HG03135 (cell line): ENCODE measurements around the gene ESYT2.
"Not testable (repeated sequence)": the region's sequence is repeated elsewhere in the genome, so short reads cannot be mapped to it uniquely, and the experiment has no call there.

Experiments
- ATAC-seq: cut with Tn5 transposase; IDR thresholded peaks from one replicate; pipeline ENCODE4 v1.9.1; 2021; ENCODE audit warnings: mild to moderate bottlenecking, moderate library complexity; ENCODE audit not compliant: unreplicated experiment

Gene ESYT2

DNA sequence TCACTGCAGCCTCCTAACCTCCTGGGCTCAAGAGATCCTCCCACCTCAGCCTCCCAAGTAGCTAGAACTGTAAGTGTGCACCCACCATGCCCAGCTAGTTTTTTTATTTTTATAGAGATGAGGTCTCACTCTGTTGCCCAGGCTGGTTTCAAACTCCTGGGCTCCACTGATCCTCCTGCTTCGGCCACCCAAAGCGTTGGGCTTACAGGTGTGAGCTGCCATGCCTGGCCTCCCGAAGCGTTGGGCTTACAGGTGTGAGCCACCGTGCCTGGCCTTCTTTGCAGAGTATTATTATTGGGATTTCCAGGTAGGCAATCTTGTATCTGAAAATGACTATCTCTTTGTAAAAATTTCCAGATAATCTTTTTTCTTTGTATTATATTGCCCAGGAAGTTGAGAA lies 101.6 kb downstream of the ESYT2 start:
- ATAC-seq: no peak

DNA sequence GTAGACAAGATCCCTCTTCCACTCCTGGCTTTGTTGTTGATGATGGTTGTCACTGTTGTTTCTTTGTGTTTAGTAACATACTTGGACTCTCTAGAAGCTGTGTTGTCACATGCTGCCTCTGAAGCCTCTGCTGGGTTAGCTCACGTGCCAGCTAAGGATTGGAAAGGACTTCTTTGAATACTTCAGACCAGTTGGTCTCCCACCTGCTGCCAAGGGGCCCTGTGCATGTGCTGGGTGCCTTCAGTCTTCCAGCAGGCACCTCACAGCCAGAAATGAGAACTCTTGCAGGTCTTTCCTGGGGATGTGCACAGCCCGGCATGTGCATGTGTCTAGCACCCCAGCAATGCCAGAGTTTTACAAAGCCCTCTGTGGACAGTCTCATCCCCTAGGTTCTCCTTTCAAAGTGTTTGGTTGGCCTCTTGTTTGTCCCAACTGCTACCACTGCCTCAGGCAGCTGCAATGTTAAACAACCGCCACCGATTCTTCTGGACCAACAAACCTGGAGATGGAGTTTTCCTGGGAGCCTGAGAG lies 103.0 kb downstream of the ESYT2 start:
- no peak for ATAC-seq

DNA sequence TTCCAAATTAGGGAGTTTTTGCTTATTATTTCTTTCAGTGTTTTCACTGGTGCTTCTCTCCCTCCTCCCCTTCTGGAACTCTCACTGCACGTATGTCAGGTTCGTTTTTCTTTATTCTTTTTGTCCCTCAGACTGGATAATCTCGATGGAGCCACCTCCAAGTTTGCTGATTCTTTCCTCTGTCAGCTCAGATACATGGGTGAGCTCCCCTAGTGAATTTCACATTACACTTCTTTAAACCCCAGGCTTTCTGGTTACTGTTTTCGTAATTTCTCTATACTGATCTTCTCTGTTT lies 103.9 kb downstream of the ESYT2 start:
- no peak for ATAC-seq

DNA sequence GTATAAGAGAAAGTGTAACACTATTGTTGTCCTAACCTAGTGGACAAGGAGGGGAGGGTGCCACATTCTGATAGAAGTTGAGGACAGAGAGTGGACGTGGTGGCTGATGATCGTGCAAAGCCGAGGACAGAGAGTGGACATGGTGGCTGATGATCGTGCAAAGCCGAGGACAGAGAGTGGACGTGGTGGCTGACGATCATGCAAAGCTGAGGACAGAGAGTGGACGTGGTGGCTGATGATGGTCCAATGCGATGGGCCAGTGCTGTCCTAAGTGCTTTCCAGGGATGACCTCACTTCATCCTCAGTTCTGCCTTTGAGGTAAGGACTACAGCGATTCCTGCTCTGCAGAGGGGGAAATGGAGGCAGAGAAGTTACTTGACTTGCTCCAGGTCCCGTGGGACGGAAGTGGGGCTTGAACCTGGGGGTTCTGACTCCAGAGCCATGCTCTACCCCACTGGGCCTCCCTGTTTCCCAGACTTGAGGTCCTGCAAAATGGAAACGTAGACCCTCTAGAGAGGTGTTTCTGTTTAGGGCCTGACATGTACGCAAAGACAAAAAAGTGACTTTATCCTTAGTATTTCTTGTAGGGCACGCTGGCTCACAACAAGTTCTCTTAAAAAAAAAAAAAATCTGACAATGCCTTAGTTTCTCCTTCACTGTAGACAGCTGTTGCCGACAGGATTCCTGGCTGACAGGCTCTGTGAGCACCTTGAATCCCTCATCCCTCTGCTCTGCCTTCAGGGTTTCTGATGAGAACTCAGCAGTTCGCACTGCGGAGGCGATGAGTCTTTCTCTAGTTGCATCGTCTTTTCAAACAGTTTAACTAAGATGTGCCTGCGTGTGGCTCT lies 104.4 kb downstream of the ESYT2 start:
- ATAC-seq: no peak

DNA sequence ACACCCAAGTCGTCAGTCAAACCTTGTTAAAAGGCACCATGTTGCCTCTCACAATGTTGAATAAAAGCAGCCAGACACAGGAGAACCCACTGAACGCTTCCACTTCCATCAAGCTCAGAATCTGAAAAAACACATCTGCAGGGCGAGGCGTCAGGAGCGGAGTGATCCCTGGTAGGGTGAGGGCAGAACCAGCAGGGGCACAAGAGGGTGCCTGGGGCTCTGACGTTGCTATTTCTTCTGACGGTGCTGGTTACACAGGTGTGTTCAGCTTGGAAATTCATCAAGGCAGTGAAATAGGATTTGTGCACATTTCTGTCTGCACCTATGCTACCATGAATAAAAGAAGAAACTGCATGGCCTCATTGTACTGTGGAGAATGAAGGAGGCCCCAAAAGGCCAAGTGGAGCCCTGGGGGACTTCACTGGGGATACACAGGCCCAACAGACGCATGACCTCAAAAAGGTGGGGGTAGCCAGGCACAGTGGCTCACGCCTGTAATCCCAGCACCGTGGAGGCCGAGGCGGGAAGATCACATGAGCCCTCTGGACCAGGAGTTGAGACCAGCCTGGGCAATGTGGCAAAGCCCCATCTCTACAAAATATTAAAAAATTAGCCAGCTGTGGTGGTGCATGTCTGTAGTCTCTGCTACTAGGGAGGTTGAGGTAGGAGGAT lies 105.5 kb downstream of the ESYT2 start:
- ATAC-seq: no peak

DNA sequence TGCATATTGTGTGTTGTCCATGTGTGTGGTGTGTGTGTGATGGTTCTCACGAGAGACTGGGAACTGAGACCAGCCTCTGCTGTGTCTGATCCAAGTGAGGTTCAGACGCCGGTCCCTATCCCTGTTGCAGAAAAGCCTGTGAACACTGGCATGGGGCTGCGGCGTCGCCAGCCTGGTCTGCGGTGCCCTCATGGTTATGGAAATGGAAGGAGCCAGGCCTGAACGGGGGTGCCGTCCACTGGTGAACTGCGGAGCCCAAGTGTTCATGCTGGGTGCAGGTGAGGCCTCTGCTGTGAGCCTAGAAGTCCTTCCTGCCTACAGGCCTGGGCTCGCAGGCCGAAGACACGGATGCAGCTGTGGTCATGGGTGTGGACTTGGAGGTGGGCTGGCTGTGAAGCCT lies 106.0 kb downstream of the ESYT2 start:
- no peak for ATAC-seq

DNA sequence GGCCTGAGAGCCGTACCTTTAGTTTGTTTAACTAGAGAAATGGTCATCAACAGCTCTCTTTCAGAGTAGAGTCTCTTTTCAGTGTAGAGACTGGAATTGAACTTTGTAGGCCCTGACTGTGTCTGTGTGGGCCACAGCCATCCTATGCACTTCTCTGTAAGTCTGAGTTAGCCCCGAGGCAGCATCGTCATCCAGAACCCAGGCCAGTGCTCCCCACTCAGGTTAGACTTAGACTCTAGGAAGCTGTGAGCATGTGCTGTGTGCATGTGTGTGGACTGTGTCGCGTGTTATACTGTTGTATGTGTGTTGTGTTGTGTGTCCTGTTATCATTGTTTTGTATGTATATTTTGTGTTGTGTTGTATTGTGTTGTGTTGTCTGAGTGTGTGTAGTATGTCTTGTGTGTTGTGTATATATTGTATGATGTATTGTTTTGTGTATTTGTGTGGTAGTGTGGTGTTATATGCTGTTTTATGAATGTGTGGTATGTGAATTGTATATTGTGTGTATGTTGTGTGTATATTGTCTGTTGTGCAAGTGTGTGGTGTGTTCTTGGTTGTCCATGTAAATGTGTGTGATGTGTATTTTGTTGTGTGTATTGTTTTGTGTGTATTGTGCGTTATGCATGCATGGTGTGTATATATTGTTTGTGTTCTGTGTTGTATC lies 106.6 kb downstream of the ESYT2 start:
- ATAC-seq: no peak

DNA sequence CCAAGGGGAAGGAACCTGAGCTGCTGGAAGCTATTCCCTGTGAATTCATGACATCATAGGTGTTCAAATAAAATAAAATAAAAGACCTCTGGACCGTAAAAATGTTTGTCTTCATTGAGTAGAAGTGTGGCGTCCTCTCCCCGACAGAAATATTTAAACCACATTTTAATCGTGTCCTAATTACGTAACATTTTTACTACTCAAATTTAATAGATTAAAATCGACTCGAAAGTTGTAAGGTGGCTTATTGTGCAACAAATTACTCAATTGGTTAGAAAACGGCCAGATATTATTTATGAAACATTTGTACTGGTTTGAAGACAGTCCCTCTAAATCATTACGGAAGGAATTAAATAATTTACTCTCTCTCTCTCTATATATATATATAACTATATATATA lies 109.2 kb downstream of the ESYT2 start:
- no peak for ATAC-seq

DNA sequence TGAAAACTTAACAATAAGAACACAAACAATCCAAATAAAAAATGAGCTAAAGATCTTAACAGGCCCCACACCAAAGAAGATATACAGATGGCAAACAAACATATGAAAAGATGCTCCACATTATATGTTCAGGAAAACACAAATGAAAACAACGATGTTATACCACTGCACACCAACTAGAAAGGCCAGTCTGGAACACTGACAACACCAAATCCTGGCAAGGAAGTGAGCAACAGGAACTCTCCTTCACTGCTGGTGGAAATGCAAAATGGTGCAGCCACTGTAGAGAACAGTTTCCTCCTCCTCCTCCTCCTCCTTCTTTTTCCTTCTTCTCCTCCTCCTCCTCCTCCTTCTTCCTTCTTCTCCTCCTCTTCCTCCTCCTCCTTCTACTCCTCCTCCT lies 112.5 kb downstream of the ESYT2 start:
- ATAC-seq: no peak

DNA sequence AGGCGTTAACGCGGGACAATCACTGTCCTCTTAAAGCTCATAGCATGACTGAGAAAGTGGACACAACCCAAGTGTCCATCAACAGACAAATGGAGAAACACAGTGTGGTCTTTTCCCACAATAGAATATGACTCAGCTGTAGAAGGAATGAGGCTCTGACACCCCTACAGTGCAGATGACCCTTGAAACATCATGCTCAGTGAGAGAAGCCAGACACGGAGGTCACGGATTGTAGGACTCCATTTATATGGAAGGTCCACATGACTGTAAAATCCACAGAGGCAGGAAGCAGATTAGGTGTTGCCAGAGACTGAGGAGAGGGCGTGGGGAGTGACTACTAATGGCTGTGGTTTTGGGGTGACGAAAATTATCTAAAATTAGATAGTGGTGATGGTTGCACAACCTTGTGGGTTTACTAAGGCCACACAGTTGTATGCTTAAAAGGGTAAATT lies 118.6 kb downstream of the ESYT2 start:
- ATAC-seq: no peak

DNA sequence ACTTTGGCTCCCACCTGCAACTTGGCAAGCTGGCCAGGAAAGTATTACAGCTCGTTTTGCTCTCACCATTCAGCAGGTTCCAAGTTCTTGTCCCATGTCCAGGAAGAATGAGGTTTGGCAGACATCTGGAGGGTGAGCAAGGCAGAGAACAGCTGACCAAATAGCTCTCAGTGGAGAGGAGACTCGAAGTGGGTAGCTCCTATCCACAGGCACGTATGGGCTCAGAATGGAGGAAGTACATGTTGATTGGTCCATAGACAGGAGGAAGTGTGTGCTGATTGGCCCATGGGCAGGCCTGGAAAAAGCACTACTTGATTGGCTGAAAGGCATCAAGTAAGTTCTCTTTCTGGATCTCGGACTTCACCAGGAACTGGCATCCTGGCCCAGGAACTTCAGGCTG lies 121.7 kb downstream of the ESYT2 start:
- no peak for ATAC-seq

DNA sequence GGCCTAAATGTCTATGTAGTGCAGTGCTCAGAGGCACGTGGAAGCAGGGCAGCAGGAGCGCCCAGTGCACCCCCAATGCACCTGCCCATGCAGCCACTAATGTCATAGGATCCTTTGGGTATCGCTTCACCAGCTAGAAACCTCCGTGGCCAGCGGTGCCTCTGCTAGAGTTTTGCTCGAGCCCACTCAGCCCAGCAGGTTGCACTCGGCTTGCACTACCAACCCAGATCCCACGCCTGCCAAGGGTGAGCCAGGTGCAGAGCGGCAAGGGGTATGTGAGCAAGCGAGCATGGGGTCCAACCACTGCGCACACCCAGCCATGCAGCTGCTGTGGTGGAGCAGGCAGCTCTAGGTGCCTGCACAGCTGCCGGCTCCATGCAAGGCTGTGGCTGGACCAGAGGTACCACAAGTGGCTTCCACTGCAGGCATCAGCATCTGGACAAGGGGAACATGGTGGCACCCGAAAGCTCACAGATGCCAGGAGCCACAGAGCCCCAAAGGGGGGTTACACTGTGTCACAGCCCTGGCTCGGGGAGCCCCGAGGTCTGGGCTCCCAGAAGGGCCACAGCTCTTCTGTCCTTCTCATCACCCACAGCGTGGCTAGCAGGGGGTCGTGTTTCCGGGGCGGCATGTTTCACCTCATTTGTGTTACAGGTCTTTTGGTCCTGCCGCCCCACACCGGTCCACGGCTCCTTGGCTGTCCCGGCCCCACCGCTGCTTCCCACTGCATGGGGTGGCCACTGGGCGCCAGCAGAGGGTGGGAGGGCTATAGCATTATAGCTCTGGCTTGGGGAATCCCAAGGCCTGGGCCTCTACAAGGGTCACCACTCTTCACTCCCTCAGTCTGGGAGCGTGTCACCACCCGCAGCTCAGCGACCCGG lies 122.4 kb downstream of the ESYT2 start:
- no peak for ATAC-seq

DNA sequence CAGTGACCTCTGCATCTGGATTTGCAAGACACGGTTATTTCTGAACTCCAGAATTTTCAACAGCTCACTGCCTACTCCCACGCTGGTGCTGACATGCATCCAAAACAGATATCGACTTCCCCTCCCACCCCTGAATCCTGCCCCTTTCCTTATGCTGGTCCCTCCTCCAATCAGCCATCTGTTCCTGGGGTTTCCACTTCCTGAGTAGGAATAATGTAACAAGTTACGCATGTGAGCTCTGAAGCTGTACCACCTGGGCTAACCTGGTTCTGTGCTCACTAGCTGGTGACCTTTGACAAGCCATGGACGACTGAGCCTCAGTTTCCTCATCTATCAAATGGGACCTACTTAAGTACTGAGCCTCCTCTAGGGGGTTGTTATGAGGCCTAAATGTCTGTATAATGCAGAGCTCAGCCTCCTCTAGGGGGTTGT lies 123.0 kb downstream of the ESYT2 start:
- ATAC-seq: no peak

DNA sequence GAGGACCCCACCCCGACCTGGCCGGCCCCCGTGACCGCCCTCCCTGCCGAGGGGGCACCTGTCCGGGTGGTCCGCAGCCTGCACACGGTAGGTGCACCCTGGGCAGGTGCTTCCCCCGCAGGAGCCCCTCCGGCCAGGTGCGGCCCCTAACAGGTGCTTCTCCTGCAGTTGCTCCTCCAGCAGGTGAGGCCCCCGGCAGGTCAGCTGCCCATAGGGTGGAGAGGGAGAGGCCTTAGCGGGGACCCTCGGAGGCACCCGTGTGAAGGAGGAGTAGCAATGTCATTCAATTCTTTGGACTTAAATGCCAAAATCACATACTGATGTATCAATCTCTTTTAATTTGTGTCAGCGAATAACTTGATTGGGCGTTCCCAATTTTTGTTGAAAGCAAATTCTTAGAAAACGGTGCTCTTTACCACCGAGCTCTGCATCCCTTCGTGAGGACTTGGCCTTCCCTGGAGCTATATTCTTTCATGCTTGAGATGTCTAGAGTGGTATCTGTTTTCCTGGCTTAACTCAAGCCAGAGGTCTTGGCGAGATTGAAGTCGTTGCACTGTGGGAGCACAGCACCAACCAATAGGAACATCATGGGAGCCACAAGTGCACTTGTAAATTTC lies 124.0 kb downstream of the ESYT2 start:
- no peak for ATAC-seq

DNA sequence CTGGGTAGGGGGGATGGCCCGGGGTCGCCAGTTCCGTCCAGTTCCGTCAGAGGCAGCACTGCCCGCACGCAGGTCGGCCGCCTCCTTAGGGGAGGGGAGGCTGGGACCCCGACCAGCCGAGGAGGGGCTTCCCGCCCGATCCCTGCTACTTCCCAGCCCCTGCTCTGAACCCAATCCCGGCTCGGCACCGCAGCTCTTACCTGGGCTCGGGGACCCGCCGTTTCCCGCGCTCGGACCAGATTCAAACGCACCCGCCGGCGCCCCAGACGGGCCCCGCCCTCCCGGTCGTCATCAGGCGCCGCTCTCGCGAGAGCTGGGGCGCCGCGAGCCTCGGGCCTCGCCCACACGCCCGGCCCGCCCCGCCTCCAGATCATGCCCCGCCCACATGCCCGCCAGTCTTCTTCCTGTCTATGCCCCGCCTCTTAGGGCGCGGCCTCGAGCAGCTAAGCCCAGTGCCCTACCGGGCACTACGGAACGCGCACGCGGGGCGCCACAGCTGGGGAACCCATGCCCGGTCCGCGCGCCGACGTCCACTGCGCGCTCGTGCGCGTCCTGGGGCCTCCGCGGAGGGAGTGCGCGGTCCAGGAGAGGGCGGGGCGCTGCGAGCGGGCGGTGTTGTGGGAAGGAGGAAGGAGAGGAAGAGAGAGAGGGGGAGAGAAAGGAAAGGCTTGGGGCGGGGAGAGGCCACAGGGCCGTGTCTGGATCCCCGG lies 124.6 kb downstream of the ESYT2 start, which contains the start of gene NCAPG2:
TSS of gene NCAPG2 (minus strand) at position 281 of the 710 bp plus-strand sequence. CDS start 2,905 bp downstream, outside the sequence.
- peak; percentile 96 for ATAC-seq

DNA sequence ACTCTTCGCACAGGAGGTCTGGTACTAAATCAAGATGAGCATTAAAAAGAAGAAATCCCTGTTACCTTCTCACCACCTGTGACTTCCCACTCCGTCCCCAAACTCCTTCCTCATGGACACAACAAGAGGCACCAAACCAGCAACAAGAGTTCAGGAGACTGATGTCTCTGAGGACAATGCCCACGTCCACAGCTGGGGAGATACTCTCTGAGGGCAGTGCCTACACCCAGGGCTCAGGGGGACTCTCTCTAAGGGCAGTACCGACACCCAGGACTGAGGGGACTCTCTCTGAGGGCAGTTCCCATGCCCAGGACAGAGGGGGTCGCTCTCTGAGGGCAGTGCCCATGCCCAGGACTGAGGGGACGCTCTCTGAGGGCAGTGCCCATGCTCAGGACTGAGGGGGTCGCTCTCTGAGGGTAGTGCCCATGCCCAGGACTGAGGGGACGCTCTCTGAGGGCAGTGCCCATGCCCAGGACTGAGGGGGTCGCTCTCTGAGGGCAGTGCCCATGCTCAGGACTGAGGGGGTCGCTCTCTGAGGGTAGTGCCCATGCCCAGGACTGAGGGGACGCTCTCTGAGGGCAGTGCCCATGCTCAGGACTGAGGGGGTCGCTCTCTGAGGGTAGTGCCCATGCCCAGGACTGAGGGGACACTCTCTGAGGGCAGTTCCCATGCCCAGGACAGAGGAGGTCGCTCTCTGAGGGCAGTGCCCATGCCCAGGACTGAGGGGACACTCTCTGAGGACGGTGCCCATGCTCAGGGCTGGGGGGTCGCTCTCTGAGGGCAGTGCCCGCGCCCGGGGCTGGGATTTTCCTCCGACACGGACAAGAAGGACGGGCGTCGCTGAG lies 125.4 kb downstream of the ESYT2 start:
- not testable (repeated sequence) for ATAC-seq

DNA sequence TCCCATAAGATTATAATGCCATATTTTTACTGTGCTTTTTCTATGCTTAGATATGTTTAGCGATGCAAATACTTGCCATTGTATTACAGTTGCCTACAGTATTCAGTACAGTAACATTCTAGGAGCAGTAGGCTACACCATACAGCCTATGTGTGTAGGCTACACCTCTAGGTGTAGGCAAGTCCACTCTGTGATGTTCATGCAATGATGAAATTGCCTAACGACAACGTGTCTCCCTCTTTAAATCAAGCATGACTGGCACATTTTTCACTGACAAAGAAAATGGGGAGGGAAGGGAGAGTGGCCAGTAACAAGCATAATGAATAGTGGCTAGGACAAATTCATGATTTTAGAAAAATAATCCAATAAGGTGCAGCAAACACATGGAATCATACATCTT lies 126.4 kb downstream of the ESYT2 start:
- no peak for ATAC-seq

DNA sequence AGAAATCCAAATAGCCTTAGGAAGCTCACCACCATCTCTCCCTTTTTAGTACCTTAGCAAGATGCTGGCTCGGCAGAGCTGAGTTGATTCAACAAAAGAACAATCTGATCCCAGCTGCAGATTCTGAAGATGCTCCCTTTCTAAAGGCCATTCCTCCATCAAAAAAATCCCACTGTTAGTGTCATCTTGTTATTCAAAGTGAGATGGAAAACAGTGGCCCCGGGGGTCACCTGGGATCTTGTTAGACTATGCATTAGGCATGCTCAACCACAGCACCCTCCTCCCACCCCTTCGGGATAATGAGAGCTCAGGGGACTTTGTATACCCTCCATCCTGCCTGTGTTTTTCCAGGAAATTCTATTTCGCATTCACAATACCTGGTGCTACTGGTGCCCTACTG lies 127.1 kb downstream of the ESYT2 start:
- ATAC-seq: no peak

DNA sequence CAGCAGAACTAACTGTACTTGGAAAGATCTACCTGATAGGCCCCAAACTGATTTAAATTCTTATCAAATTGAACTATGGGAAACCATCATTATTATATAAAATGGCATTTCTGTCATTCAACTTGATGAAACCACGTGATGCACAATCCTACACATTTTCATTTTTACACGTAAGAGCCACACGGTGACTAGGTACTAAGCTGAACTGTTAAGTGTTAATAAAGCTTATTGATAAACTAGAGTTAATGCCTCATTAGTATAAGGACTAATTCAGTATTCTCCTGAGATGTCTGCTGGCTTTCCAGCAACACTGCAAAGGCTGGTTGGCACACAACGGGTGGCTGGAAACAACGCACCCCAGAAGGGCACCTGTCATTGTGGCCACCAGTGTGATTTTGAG lies 129.3 kb downstream of the ESYT2 start:
- ATAC-seq: no peak
